ENCODE results near the gene KXD1. TPM values are rescaled to one million over a fixed set of nuclear protein-coding genes. Genes with fewer than 3 reads are reported as not detected.

KXD1 gene
- polyA plus RNA-seq, 2 of the 4 experiments (the other 2 are of a cell fraction): 62.8 to 83.9 TPM

- ATAC-seq (no peak), FAIRE-seq (no peak), DNase-seq (ENCODE audit: low read depth in 1 of 2, low spot score in 1 of 2) (no peak)
- Histone ChIP-seq H3K4me1 (peaks cover 30% of the 10 kb centered on the region), H3K27ac (no peak overlapping the region), H3K9me3 (no peaks in the 10 kb centered on the region), H3K4me3 (no peak overlapping the region), H3K4me2 (no peak overlapping the region)
- 98% methylated on average over 6 of the region's 8 CpGs for WGBS (ENCODE audit: missing lambda C conversion rate)
- CTCF ChIA-PET: interaction anchor here (0.7 to 1.7 kb wide), 9 partner anchors 10 to 182 kb away, joined by 3 to 7 read pairs (median 4); no protein-coding TSS in a partner anchor
- TF ChIP-seq MAFK (IDR thresholded peaks at IDR 0.05; ENCODE audit: partially characterized antibody): no peak
- TF ChIP-seq KDM5A (IDR thresholded peaks at IDR 0.05): no peak
- no peak for TF ChIP-seq CEBPB (IDR thresholded peaks at IDR 0.05)
- TF ChIP-seq FOXS1 (CRISPR knock-in tag; IDR thresholded peaks at IDR 0.05): no peak
- no peak for TF ChIP-seq ESRRA (IDR thresholded peaks at IDR 0.05; ENCODE audit: borderline replicate concordance, low read length)
- TF ChIP-seq MAZ (IDR thresholded peaks at IDR 0.05; ENCODE audit: borderline replicate concordance, low read depth, low read length): no peak
- TF ChIP-seq CTCF (IDR thresholded peaks at IDR 0.05): no peak
- no peak for TF ChIP-seq ELK1 (IDR thresholded peaks at IDR 0.05; ENCODE audit: low read depth, low read length)
- TF ChIP-seq PBX3 (IDR thresholded peaks at IDR 0.05): no peak
- no peak for TF ChIP-seq JUN (IDR thresholded peaks at IDR 0.05)
- no peak for TF ChIP-seq TFCP2L1 (CRISPR knock-in tag; IDR thresholded peaks at IDR 0.05)
- POLR2A ChIA-PET: interaction anchor here (0.7 kb wide), 1 partner anchor 199 kb away, joined by 3 read pairs; no protein-coding TSS in a partner anchor
Measured at GRCh38 chr19:18510216-18510615, 47.5 kb upstream of the KXD1 start.

GRCh38 chr19:18513868-18514267, 43.8 kb upstream of the KXD1 start:
- no peak for TF ChIP-seq TFCP2L1 (CRISPR knock-in tag; IDR thresholded peaks at IDR 0.05)
- TF ChIP-seq EHMT2 (IDR thresholded peaks at IDR 0.05; ENCODE audit: low read depth): no peak
- no peak for TF ChIP-seq CEBPB (IDR thresholded peaks at IDR 0.05)
- no peak for TF ChIP-seq HMGXB4 (CRISPR knock-in tag; IDR thresholded peaks at IDR 0.05; ENCODE audit: borderline replicate concordance)
- TF ChIP-seq HOXB5 (CRISPR knock-in tag; IDR thresholded peaks at IDR 0.05): no peak
- no peak for TF ChIP-seq RAD21 (conservative IDR thresholded peaks at IDR 0.05 in 1 of 2, IDR thresholded peaks at IDR 0.05 in 1 of 2)
- no peak for TF ChIP-seq E2F6 (IDR thresholded peaks at IDR 0.05; ENCODE audit: borderline replicate concordance, low read depth)
- TF ChIP-seq ZNF302 (CRISPR knock-in tag; IDR thresholded peaks at IDR 0.05): no peak
- no peak for TF ChIP-seq RCOR1 (IDR thresholded peaks at IDR 0.05; ENCODE audit: low read depth, low read length)
- TF ChIP-seq RARB (CRISPR knock-in tag; IDR thresholded peaks at IDR 0.05): no peak
- TF ChIP-seq MAFK (IDR thresholded peaks at IDR 0.05; ENCODE audit: partially characterized antibody): no peak
- no peak for TF ChIP-seq MYC (IDR thresholded peaks at IDR 0.05; ENCODE audit: borderline replicate concordance, low read length)
- TF ChIP-seq SREBF2 (IDR thresholded peaks at IDR 0.05): no peak
- no peak for TF ChIP-seq GATA3 (IDR thresholded peaks at IDR 0.05; ENCODE audit: borderline replicate concordance)
- FAIRE-seq (no peak), ATAC-seq (no peak), DNase-seq (ENCODE audit: low read depth in 1 of 2, low spot score in 1 of 2) (no peak)
- no peaks in the 10 kb centered on the region for H3K9me3 ChIP-seq
- H3K4me3 ChIP-seq: no peak overlapping the region
- no peak overlapping the region for H3K27ac ChIP-seq
- POLR2A ChIA-PET: no interaction called here
- H3K4me1 ChIP-seq: peaks cover 18% of the 10 kb centered on the region
- H3K4me2 ChIP-seq: no peak overlapping the region
- CTCF ChIA-PET: interaction anchor here (0.6 to 1.0 kb wide), 3 partner anchors 12 to 63 kb away, joined by 3 to 4 read pairs (median 3); no protein-coding TSS in a partner anchor
- 90% methylated on average over 11 of the region's 11 CpGs for WGBS (ENCODE audit: missing lambda C conversion rate)
